SU-DHL-6 (cell line): Measurements from ENCODE around the gene UBQLN1.
A peak's percentile ranks its signal among the peaks of the same experiment; 100 is the strongest.

Experiments used
- CTCF ChIP-seq: fragments of 200-600 bp; sonication (generic); IDR thresholded peaks from one replicate; pipeline ENCODE4 v1.5.1; 2017; ENCODE audit warnings: antibody characterized with exemption, mild to moderate bottlenecking, low read length, moderate library complexity; ENCODE audit not compliant: insufficient read depth, poor library complexity, severe bottlenecking
- EZH2phosphoT487 ChIP-seq: fragments of 200-600 bp; sonication (generic), shearing (Covaris generic); conservative IDR thresholded peaks from 2 replicates; pipeline ENCODE4 v1.6.1; 2018; ENCODE audit warnings: mild to moderate bottlenecking, antibody characterized with exemption, low read length, moderate library complexity, mixed read lengths

GRCh38 chr9:83620841-83621636 is 86.7 kb downstream of the UBQLN1 start:
- TF ChIP-seq CTCF (peak; percentile 47), EZH2phosphoT487 (no peak)
